Dermis microvascular lymphatic vessel endothelial cell (primary cell): ENCODE measurements around the gene MDM2. TPM values are rescaled to one million over a fixed set of nuclear protein-coding genes. Genes with fewer than 3 reads are reported as not detected.
A peak's percentile ranks its signal among the peaks of the same experiment; 100 is the strongest.
"Not testable (repeated sequence)": the region's sequence is repeated elsewhere in the genome, so short reads cannot be mapped to it uniquely, and the experiment has no call there.

Experiments used
- DNase-seq, 2 donors: peaks; one replicate each; pipeline versions ENCODE4 v3.0.0 to v3.0.0-alpha.2; 2010; ENCODE audit warnings: low read depth in 2 of 2
- total RNA-seq: library from RNA; depleted of rRNA; stranded (reverse); fragments of >200 nt; gene quantifications from 2 replicates; pipeline ENCODE4 v1.2.1, GENCODE V29; 2014

The MDM2 gene
- total RNA-seq, 1 donor from 2014 or later = 223 TPM

DNA sequence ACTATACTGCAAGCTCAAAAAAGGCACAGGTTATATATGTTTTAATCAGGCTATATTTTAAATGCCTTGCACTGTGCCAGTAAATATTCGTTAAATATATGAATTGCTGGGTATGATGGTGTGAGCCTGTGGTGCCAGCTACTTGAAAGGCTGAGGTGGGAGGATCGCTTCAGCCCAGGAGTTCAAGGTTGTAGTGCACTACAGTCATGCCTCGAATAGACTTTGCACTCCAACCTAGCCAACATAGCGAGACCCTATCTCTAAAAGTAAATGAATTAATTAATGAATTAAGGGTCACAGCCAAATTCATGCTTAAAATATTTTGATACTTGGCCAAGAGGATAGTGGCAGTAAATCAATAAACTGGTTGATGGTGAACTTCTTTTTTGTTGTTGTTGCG is 22.2 kb upstream of the MDM2 start:
- DNase-seq = no peak

DNA sequence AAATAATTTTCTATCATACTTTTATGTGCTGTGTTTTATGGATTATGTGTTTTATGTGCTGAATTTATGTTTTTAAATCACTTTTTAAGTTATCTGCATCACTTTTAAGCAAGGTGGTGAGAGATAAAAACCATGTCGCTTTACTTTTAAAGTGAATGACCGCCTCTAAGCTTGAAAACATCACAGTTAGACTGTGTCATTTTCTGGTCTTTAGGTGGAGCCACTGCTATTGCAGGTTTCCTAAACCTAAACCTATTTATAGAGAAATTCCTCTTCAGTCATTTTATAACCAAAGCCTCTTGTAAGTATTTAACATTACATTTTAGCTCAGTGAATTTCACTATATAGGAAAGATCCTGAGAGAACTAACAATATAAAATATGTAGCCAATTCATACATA is 21.0 kb upstream of the MDM2 start:
- peak; percentile 50 to 56 for DNase-seq

DNA sequence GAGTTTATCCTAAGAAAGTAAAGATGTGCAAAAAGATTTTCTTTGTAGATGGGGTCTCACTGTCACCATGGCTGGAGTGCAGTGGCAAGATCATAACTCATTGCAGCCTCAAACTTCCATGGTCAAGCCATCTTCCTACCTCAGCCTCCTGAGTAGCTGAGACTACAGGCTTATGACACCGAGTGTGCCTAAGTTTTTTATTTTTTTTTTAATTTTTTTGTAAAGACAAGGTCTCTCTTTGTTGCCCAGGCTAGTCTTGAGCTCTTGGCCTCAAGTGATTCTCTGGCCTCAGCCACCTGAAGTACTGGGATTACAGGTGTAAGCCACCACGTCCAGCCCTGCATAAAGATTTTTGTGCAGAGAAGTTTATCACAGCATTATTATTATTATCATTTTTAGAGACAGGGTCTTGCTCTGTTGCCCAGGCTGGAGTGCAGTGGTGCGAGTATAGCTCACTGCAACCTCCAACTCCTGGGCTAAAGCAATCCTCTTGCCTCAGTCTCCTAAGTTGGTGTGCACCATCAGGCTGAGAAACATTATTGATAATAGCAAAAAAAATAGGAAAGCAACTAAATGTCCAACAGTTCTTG is 19.3 kb upstream of the MDM2 start:
- no peak for DNase-seq

DNA sequence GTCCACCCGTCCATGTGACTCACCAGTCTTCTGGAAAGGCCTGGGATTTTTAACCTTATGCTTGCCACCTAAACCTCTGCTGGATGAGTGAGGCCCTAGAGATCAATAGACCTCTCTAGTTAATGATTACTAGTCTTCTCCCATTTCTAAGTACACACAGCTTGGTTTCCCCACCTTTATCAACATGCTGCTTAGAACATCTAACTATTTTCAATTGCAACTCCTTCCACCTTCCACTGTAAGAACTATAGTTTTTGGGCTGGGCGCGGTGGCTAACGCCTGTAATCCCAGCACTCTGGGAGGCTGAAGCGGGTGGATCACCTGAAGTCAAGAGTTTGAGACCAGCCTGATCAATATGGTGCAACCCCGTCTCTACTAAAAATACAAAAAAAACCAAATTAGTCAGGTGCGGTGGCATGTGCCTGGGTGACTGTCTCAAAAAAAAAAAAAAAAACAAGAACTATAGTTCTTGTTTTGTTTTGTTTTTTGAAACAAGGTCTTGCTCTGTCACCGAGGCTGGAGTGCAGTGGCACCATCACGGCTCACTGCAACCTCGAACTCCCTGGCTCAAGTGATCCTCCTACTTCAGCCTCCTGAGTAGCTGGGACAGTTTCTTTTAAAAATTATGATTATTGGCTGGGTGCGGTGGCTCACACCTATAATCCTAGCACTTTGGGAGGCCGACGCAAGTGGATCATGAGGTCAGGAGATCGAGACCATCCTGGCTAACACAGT is 18.7 kb upstream of the MDM2 start:
- DNase-seq = no peak

DNA sequence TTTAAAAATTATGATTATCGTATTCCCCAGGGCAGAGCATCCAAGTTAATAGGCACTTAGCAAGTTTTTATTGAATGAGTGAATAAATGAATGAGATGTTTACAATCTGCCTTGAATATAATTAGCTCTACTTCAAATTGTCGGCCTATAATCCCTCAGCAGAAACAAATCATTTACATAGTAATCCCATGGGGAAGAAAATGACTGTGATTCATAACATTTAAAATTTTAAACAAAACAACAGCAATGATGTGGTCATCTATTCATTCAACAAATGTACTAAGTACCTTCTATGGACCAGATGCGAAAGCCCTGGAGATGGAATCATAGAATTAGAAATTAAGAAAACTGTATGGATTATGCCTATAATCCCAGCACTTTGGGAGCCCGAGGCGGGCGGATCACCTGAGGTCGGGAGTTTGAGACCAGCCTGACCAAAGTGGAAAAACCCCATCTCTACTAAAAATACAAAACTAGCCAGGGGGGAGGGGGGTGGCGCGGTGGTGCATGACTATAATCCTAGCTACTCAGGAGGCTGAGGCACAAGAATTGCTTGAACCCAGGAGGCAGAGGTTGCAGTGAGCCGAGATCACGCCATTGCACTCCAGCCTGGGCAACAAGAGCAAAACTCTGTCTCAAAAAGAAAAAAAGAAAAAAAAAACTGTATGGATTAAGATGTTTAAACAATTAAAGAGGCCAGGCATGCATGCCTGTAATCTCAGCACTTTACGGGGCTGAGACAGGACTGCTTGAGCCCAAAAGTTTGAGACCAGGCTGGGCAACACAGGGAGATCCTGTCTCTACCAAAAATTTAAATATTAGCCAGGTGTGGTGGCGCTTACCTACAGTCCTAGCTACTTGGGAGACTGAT is 17.7 kb upstream of the MDM2 start:
- DNase-seq = no peak

DNA sequence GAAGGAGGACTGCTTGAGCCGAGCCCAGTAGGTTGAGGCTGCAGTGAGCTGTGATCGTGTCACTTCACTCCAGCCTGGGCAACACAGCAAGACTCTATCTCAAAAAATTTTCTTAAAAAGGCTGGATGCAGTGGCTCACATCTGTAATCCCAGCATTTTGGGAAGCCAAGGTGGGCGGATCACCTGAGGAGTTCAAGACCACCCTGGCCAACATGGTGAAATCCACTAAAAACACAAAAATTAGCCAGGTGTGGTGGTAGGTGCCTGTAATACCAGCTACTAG is 17.1 kb upstream of the MDM2 start:
- DNase-seq = no peak

DNA sequence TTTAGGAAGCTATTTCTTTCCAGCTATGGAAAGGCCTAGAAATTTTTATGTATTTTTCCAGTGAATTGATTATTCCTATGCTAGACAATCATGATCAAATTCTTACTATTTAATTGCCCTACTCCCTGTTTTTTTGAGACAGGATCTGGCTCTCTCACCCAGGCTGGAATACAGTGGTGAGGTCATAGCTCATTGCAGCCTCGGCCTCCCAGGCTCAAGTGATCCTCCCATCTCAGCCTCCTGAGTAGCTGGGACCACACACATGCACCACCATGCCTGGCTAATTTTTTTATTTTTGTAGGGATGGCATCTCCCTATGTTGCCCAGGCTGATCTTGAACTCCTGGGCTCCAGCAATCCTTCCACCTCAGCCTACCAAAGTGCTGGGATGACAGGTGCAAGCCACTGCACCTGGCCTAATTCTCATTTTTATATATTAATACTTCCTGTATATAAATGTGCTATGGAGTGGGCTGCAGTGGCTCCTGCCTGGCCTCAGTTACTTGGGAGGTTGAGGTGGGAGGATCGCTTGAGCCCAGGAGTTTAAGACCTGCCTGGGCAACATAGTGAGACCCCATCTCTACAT is 16.0 kb upstream of the MDM2 start:
- no peak for DNase-seq

DNA sequence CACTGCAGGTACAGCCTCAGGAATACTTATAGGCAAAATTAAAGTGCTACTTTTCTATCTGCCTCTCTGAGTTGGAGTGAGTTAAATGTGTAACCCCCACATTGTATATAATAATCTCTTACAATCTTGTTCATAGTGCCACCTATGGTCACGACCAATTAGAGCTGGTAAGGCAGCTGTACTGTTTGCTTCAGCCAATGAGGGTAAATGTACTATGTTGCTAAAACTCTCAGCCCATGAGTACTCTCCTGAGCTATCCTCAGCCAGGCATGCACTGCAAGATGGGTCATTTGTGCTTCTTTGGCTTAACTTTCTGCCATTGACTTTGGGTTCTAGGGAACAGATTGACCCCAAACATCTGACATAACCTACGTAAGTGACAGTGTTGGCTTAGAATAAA is 15.0 kb upstream of the MDM2 start:
- peak; percentile 36 to 63 for DNase-seq

DNA sequence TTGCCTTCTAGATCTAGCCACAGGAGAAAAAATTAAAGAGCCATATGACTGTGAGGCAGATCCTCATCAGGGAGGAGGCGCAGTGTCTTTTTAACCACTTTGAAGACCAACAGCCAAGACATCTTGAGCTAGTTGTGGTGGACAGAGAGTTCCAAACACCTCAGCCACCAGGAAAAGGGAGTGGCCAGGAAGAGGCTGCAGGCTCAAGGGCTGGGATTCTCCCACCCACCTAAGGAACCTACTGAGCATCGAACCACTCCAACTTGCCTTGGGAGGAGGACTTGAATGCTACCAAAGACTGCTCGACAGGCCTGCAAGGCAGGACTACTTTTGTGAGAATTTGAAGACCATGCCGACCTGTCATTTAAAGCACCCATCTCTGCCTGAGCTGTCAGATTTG is 14.5 kb upstream of the MDM2 start:
- no peak for DNase-seq

DNA sequence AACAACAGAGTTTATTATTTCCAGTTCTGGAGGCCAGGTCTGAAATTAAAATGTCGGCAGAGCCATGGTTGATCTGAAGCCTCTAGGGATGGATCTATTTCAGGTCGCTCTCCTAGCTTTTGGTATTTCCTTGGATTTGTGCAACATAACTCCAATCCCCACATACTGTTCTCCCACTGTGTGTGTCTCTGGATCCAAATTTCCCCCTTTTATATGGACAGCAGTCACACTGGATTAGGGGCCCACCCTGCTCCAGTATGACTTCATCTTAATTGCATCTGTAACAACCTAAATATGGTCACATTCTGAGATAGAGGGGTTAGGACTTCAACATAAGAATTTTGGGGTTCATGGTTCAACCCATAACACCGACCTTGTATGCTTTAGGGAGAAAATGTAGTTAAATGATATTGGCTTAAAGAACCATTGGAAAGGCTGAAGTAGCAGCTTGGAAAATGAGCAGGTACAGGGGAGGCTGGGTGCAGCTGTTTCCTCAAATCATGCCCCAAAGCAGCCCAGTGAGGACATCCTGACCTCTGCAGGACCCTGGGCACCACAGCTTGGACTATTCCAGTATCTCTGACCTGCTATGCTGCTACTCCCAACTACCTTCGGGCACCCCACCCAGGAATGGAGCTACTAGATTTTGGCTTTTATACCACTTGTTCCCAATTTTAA is 13.9 kb upstream of the MDM2 start:
- DNase-seq = no peak

DNA sequence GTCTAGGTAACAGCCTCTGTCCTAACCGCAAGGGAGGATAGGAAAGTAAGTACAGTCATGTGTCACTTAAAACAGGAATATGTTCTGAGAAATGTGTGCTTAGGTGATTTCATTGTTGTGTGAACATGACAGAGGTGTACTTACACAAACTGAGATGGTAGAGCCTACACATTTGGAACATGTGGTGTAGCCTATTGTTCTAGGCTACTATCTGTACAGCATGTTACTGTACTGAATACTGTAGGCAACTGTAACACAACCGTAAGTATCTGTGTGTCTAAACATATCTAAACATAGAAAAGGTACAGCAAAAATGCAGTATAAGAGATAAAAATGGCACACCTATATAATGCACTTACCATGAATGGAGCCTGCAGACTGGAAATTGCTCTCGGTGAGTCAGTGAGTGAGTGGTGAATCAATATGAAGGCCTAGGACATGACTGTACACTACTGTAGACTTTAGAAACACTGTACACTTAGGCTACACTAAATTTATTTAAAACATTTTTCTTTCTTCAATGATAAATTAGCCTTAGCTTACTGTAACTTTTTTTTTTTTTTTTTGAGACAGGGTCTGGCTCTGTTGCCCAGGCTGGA is 13.2 kb upstream of the MDM2 start:
- no peak for DNase-seq

DNA sequence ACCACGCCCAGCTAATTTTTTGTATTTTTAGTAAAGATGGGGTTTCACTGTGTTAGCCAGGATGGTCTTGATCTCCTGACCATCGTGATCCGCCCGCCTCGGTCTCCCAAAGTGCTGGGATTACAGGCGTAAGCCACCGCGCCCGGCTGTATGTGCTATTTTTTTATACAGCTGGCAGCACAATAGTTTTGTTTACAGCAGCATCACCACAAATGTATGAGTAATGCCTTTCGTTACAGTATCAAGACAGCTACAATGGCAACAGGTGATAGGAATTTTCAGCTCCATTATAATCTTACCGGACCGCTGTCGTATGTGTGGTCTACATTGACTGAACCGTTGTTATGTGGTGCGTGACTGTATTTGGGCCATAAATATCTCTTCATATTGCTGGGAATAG is 11.6 kb upstream of the MDM2 start:
- no peak for DNase-seq

DNA sequence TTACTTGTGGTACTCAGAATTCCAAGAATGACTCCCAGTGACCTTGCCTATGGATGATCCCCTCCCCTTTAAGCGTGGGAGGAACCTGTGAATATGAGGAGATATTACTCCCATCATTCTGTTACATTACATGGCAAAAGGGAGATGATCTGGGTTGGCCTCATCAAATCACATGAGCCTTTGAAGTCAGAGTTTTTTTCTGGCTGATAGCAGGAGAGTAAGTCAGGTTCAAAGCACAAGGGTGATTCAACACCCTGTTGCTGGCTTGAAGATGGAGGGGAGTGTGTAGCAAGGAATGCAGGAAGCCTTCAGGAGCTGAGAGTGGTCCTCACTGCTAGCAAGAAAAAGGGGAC is 9.1 kb upstream of the MDM2 start:
- no peak for DNase-seq

DNA sequence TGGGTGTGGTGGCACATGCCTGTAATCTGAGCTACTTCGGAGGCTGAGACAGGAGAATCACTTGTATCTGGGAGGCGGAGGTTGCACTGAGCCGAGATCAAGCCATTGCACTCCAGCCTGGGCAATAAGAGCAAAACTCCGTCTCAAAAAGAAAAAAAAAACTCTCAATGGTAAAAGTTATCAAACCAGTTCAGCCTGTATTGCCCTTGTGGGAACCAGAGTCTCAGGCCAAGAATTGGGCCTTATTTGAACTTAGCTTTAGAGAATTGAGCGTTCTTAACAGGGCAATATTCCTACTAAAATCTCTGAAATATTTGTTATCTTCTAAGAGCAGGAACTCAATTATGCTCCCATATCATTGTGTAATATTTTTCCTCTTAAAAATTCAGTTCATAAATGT is 7.7 kb upstream of the MDM2 start:
- DNase-seq = no peak

DNA sequence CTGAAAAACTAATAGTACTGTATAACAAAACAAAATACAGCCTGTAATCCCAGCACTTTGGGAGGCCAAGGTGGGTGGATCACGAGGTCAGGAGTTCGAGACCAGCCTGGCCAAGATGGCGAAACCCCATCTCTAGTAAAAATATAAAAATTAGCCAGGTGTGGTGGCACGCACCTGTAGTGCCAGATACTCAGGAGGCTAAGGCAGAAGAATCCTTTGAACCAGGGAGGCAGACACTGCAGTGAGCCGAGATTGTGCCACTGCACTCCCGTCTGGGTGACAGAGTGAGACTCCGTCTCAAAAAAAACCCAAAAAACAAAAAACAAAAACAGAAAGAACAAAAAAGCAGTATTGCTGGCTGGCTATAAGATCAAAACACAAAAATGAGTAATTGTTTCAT is 6.9 kb upstream of the MDM2 start:
- DNase-seq = not testable (repeated sequence)

DNA sequence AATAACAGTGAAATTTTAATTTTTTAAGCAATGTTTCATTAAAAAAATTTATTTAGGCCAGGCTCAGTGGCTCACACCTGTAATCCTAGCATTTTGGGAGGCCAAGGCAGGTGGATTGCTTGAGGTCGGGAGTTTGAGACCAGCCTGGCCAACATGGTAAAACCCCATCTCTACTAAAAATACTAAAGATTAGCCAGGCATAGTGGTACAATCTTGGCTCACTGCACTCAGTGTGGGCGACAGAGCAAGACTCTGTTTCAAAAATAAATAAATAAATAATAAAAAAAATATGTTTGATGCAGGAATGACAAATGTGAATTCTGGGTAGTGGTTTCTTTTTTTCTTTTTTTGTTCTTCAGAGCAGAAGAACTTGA is 5.6 kb upstream of the MDM2 start:
- not testable (repeated sequence) for DNase-seq

DNA sequence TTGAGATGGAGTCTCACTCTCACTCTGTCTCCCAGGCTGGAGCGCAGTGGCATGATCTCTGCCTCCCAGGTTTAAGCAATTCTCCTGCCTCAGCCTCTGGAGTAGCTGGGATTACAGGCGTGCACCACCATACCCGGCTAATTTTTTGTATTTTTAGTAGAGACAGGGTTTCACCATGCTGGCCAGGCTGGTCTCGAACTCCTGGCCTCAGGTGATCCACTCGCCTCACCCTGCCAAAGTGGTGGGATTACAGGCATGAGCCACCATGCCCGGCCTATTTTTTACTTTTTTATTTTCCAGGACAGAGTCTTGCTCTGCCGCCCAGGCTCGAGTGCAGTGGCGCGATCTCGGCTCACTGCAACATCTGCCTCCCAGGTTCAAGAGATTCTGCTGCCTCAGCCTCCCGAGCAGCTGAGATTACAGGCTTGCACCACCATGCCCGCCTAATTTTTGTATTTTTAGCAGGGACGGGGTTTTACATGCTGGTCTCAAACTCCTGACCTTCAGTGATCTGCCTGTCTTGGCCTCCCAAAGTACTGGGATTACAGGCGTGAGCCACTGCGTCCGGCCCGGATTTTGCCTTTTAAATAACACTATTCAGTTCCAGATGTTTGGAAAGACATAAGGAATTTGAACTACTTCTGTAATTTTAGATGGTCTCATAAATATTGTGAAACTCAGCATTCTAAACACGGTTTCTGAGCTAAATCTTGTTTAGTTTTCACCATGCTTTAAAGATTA is 4.9 kb upstream of the MDM2 start:
- DNase-seq = not testable (repeated sequence)

DNA sequence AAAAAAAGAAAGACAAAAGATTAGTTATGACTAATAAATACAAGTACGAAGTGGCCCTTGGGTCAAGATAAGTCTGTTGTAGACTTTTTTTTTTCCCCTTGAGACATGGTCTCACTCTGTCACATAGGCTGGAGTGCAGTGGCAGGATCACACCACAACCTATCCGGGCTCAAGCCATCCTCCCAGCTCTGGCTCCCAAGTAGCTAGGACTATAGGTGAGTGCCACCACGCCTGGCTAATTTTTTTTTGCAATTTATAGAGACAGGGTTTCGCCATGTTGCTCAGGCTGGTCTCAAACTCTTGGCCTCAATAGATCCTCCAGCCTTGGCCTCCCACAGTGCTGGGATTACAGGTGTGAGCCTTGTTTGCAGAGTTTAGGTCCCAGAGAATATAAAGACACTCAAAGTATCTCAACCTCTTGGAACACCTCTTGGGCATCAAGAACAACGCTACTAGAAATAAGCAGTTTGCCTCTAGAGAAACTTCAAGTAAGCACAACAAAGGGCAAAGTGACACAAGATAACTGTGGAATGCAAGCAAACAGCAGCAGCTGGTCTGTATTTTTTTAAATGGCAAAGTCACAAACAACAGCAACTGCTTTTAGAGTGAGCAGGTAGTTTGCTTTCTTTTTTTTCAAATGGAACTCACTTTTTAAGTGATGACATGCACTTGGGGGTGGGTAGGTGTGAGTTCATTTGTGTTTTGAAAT is 3.9 kb upstream of the MDM2 start:
- DNase-seq = no peak

DNA sequence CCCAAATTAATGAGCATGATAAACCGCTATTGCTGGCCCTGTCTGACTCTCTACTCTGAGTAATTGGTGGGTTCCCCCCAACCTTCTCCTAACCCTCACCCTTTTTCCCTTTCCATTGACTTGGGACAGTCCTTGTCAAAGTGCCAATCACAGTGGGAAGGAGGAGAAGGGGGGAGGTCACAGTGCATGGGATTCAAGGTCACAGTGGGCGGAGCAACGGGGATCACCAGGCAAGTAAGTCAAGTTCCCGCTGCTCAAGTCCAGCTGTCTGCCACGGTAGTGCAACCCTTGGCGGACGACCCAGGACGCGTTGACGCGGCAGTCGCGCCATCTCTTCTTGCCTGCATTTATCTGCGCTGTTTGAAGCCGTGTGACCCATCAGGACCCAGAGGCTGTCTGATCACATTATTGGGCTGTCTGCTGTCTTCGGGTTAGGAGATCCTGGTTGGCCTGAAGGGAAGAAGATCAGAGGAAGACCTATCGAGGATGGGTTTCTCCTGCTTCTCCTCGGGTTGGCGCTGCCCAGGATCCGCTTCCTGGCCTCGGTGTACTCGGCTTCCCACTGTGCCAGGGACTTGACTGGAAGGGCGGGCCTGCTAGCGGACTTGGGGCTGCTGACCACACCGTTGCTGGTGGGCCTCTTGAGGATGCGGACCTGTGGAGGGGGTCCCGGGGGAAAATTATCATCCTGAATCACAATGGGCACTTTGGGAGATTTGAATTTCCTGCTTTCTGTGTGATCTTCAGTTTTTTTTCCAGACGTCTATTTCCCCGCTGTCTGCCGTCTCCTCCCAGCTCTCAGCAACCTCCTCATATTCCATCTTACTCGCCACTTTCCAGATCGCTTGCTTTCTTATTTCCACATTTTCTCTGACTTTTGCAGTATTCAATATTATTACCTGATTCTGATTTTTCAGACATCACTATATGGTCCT is 3.1 kb upstream of the MDM2 start:
- DNase-seq = no peak
